Fibroblast of skin of right quadriceps (primary cell): ENCODE measurements around the gene CCDC181.
A peak's percentile ranks its signal among the peaks of the same experiment; 100 is the strongest.
"Not testable (repeated sequence)": the region's sequence is repeated elsewhere in the genome, so short reads cannot be mapped to it uniquely, and the experiment has no call there.

Source experiments
- DNase-seq: peaks from one replicate; pipeline ENCODE4 v3.0.0-alpha.2; 2013

CCDC181 gene

DNA sequence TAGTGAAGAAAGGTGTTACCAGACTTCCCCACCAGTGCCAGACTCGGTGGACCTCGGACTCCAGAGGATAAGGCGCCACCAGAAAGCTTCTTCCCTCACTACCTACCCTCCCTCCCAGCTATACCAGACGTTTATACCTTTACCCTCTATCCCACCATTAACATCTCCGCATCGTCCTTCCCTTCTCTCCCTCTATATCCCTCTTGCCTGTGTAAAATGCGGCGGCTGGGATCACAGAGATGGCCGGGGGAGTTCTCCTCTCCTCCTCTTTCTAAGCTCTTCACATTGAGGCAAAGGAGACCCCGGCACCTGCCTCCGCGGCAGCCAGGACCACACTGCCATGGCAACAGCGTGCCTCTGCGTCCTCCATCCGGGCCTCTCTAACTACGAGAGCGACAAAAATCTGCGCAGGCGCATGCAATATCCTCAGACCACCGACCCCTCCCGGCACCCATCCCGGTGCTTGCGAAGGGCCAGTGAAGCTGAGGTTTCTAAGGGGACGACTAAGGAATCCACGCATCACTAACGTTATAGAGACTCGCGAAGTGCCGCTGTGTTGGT, at the start of gene CCDC181:
Gene CCDC181 (minus strand): TSS at position 394 of the 561 bp plus-strand sequence. CDS start 2,547 bp downstream, outside the sequence.
- DNase-seq = peak; percentile 74

DNA sequence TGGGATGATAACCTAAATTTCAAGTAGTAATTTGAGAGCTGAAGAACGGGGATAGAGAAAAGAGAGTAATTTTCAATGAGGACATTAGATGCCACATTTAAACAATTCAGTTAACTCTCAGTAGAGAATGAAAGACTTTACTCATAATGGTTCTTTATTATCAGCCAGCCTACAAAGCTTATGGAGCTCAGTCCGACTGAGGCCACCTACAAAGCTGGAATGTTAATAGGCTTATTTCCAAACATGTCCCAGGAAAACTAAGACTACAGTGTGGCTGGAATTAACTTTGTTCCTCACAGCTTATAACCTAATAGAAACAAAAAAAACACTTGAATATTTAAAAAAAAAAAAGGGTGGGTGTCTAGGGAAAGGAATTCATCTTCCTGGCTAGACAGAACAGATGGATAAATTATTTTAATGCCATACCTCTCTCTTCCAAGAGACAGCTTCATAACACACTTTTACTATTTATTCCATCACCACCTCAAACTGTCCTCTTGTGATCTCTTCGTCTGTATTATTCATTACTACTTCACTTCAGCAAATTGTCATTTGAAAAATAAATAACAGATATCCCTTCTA, 48.6 kb upstream of the CCDC181 start:
- DNase-seq = no peak

DNA sequence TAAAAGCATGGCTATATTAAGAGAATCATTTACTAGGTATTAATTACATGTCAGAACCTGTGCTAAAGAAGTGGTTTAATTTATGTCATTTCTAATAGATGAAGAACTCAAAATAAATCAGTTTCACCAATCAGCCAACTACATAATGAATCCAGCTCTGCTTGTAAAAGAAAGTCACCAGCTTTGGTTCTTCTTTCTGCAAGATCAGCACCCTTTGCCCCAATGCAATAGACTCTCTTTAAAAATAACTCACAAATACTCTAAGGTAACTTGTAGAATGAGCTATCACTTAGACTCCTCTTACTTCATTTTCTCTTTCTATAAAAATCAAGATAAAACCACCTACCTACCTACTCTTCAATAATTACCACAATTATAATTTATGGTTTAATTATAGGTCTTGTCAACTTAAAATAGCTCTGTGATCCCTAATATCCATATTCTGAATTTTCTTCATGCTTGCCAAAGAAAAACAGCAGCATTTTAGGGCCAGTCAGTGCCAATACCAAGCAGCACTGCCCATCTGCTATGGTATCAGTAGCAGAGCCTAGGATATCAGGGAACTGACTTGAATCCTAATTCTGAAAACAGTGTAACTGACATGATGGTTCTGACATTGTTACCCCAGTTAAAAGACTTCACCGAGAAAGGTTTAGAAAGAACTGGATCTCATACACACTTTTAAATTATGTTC, 47.2 kb upstream of the CCDC181 start:
- no peak for DNase-seq

DNA sequence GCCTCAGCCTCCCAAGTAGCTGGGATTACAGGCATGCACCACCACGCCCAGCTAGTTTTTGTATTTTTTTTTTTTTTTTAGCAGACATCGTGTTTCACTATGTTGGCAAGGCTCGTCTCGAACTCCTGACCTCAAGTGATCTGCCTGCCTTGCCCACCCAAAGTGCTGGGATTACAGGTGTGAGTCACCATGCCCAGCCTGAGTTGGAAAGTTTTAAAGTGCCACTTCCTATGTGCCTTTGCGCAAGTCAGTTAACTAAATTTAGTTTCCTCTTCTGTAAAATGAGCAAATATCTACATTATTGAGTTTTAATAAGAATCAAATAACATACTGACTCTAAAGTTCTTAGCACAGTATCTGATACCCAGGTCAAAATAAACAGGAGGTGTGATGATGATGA, 46.1 kb upstream of the CCDC181 start:
- DNase-seq = no peak

DNA sequence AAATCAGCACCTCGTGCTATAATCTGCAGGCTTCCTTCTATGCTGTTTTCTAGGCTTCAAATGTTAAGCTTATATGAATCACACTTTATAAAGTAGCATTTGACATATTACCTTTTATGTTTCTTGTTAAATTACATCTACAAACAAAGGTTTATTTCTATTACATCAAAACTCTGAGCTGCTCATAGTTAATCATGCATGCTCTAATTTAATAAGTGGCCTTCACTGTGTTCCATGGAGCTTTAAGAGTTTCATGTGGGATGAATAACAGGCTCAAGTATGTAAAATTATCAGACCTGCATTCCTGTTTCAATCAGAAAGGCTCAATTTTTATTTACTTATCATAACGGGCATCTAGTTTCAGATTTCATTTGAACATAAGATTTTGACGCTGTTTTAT, 45.5 kb upstream of the CCDC181 start:
- DNase-seq = no peak

DNA sequence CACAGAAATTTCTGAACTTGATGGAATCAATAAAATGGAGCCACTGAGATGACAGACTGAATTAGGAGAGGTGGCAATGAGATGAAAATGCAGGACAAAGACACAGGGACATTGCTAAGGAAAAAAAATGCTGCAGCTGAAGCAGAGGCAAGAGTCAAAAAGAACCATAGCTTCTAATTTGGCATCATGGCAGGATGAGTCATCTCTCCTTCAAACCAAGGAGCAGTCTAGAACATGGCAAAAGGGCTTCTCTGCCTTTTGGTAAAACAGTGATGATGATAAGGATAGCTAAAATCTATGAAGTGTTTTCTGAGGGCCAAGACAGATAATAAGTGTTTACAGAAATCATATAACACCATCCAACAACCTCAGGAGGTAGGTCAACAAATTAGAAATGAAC, 41.7 kb upstream of the CCDC181 start:
- DNase-seq = no peak

DNA sequence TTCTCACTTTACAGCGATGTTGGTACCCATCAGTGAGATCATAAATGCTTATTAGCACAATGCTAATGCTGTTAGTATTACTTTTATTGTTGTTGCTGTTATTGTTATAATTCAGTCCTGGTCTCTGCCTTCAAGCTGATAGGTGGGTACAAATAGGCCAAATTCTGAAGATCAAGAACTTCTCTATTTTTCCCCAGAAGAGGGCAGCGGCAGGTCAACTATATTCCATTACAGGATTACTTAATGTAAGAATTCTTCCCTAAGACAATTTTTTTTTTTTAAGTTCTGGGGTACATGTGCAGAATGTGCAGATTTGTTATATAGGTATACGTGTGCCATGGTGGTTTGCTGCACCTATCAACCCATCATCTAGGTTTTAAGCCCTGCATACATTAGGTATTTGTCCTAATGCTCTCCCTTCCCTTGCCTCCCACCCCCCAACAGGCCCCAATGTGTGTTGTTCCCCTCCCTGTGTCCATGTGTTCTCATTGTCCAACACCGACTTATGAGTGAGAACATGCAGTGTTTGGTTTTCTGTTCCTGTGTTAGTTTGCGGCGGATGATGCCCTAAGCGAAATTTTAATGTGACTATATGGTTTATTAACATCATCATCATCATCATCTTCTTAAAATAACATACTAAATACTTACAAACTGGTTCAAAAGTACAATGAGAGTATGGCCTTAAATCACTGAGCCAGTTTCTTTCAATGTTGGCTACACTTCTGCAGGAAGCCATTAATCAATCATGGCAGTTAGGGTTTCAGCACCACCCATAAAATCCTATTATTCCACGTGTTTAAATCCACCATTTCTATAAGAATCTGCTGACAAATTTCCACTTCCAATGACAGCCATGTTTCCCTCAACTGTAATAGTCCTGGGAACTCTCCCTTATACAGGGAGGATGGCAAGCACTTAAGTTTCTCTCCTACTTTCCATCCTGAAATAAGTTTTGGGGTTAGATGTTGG, 39.3 kb upstream of the CCDC181 start:
- DNase-seq = peak; percentile 50

DNA sequence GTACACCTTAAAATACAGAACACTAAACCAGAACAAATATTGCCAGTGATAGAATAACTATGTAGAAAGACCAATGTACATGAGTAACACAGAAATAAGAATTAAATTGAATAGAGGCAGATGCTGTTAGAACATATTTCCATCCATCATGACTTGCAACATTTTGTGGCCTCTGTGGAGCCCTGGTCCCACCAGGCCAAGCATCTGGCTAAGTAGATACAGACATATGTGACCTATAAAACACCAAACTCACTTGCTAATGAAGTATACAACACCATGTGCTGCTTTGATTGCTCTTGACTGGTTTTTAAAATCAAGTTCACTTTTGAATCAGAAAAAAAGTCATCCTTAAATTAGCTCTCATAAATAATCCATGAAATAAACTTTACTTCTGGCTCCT, 38.0 kb upstream of the CCDC181 start:
- no peak for DNase-seq

DNA sequence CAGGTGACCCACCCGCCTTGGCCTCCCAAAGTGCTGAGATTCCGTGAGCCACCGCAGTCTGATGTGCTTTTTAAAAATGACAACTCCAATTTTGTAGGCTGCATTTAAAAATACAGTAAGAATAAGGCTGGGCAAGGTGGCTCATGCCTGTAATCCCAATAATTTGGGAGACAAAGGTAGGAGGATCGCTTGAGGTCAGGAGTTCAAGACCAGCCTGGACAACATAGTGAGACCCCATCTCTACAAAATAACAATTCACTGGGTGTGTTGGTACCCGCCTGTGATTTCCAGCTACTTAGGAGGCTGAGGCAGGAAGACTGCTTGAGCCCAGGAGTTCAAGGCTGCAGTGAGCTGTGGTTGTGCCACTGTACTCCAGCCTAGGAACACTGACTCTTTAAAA, 35.1 kb upstream of the CCDC181 start:
- no peak for DNase-seq

DNA sequence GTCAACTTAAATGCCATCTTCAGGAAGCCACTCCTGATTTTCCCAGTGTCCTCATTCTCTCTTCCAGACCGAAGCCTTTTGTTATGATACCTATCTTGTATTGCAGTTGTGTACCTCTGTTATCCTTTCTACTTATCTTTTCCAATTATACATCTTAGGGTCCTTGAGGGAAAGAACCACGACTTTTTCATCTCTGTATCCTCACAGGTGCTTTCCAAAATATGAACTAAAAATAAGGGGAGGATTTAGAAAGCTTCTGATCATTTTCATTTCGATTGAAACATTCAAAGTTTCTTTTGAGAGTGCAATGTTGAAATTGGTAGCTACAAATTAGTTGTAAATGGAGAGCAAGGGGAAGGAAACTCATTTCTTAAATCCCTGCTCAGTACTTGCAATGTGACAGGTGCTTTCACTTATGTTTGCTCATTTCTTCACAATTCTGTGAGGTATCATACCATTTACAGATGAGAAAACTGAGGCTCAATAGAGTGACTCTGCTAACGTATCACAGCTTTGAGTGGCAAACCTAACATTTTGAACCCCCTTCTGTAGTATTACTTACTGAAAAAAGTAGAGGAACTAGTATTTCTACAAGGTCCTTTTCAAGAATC, 34.2 kb upstream of the CCDC181 start:
- DNase-seq = no peak

DNA sequence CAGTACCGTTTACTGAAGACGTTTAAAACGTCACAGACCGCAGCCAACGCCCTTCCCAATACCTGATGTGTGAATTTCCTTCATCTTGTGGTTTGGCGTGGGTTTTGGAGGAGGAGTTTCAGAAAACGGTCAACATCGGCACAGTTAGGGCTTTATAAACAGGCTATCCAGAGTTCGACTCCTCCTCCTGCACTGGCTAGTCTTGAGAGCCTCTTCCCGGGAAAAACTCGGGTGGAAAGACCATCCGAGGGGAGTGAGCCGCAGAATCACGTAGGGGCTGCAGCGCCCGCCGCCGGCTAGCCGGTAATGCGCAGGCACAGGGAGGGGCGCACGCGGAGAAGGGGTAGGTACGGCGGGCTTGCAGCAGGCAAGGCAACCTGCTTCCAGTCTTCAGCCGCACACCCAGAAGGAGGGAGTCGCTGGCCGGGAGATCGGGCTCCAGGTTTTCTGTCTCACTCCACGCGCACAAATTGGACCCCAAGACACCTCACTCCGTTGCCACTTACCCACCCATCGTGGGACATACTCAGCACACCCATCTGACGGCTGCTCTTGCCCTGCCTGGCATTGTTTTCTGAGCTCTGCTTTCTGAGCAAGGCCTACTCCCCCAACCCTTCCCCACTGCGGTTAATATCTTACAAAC, 33.0 kb upstream of the CCDC181 start:
- peak; percentile 26 for DNase-seq

DNA sequence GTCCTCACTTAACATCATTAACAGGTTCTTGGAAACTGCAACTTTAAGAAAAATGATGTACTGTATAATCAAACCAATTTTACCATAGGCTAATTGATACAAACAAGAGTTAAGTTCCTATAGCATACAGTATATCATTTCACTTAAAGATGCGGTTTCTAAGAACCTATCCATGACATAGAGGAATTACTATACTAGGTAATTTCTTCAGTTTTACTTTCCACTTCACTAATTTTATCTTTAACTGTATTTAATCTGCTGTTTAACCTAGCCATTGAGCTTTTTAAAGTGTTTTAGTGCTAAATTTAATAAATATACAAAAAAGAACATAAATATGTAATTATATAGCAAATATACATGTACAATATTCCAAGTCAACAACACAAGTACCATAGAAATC, 30.2 kb upstream of the CCDC181 start:
- no peak for DNase-seq

DNA sequence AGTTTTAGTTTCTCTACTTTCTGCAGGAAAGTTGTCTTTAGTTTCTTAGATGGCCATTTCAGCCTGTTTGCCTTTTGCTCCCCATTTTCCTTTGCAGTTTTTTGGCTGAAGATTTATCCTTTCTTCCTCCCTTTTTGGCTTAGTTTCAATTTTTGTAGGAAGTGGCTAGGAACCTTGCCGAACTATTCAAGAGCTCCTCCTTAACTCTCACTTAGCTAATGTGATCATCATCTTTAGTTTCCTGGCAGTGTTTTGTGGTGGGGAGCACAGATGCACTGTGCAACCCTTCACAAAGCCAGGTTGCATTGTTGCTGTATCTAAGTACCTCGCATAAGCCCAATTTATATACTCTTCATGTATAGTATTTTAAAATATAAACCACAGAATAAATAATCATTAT, 28.8 kb upstream of the CCDC181 start:
- DNase-seq = no peak

DNA sequence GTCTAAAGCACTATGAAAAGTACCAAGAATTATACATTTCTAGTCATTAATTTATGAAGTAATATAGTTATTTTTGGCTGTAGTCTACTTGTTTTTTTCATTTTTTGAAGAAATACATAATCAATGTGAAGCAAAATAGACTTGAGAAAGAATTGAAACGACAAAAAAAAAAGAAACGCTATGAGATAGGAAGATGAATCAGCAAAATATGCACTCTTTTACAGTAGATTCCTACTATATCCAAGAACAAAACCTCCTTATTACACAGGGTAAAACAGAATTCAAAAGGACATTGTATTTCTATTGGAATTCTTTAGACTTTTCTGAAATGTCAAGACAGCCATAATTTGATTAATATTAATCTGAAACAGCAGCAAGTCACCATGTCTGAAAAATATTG, 25.6 kb upstream of the CCDC181 start:
- no peak for DNase-seq

DNA sequence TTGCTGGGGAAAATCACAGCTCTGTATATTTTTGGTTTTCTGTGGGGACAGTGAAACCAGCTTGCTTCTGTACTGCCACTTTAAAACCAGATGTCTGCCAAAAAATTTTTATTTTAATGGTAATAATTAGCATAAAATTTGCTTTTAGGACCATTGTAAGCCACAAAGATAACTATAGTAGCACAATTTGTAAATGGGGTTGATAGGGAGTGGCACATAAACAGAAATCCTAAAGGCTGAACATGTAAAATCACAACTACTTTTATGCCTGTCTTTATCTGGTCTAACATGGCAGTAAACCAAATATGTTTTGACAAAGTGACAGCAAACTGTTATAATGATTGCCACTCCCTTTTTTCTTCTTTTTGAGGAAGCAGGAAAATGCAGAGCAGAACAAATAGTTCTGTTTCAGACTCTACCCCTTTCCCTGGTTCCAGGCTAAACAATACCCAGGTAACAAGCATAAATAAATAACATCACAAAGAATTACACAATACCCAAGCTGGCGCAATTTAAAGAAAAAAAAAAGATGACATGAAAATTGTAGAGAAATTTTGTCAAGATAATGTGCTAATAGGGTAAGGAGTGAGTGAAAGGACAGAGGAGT, 24.0 kb upstream of the CCDC181 start:
- no peak for DNase-seq

DNA sequence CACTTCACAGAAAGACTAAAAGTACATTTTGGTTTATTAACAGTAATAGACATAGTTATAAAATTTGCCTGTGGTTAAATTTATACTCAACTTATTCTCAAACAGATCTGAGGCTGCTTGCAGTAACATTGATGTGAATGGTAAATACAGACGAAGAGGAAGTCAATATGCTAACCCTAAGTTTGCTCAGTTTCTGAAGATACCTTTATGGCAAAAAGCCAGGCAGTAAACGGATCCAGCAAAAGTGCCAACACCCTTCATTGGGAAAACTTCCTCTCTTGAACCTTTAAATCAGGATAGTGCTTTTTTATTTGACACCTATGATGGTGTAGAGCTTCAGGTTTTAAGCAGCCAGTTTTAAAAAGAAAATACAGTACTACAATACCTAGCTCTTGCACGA, 16.6 kb upstream of the CCDC181 start:
- no peak for DNase-seq

DNA sequence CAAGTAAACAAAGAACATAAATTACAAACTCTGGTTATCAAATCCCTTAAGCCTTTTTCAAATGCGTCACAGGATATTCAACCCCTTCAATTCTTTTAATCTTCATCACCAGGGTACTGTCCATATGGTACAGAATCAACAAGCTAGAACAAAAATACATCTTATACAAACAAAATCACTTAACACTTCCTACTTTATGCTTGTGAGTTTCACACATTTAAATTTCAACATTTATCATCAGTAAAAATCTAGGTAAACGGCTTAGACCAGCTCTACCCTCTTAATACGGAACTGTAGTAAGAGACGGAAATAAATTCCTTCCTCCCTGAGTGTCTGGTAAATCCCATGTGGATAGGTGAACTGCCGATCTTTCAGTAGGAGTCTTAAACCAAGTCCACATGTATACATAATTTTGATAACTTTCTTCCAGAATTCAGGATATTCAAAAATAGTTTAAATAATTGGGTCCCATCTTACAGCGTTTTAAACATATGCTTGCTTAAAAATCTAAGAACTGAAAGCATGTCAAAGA, 1.0 kb downstream of the CCDC181 start:
- no peak for DNase-seq

DNA sequence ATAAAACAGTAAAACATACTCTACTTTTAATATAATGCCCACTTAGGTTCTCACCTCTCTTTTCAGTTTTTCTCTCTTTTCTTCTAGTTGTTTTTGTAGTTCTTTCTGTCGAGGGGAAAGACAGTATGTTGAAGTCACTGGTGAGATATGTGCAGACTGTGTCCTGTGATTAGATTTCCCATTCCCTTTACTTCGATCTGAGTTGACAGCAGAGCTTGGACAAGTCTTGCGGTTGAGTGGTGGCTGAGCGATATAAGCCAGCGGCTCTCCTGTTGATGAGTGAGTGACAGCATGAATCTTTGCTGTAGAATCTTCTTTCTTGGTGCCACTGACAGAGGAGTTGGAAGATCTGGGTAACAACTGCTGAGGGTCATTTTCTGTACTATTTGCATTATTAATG, 6.0 kb downstream of the CCDC181 start:
- DNase-seq = no peak

DNA sequence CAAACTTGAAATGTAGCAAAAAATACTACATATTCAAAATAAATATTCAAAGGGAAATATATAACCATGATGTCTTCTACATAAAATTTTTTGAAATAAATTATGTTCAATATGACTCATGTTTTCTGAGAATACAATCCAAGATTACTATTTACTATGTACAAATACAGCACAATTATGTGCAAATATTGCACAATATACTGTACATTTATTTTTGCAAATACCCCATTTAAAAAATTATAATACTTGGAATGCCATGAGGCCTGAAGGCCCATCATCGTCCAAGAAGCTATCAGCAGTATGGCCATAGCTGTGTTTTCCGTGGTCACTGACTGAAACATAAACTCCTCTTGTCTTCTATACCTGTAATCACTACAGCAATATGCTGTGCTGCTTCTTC, 12.3 kb downstream of the CCDC181 start:
- no peak for DNase-seq

DNA sequence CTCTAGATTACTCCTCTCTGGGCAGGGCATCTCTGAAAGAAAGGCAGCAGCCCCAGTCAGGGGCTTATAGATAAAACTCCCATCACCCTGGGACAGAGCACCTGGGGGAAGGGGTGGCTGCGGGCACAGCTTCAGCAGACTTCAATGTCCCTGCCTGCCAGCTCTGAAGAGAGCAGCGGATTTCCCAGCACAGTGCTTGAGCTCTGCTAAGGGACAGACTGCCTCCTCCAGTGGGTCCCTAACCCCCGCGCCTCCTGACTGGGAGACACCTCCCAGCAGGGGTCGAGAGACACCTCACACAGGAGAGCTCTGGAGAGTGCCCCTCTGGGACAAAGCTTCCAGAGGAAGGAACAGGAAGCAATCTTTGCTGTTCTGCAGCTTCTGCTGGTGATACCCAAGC, 18.9 kb downstream of the CCDC181 start:
- not testable (repeated sequence) for DNase-seq

DNA sequence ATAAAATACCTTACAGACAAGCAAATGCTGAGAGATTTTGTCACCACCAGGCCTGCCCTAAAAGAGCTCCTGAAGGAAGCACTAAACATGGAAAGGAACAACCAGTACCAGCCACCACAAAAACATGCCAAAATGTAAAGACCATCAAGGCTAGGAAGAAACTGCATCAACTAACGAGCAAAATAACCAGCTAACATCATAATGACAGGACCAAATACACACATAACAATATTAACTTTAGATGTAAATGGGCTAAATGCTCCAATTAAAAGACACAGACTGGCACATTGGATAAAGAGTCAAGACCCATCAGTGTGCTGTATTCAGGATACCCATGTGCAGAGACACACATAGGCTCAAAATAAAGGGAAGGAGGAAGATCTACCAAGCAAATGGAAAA, 24.7 kb downstream of the CCDC181 start:
- not testable (repeated sequence) for DNase-seq

DNA sequence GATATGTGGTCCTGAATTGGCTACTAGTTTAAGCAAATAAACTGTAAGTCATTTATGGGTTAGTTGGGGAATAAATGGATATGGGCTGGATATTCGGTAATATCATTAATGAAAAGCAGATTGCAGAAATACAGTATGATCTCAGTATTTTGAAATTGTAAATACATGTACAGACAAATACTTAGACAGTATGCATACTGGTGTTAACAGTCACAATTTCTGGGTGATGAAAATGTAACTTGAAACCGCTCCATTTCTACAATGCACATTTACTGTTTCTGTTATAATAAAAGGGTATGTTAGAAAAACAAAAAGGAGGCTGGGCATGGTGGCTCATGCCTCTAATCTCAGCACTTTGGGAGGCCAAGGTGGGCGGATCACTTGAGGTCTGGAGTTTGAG, 31.3 kb downstream of the CCDC181 start:
- peak; percentile 9 for DNase-seq
